Lung (tissue), 12 donors: ENCODE results near the gene DOCK10. TPM values are rescaled to one million over a fixed set of nuclear protein-coding genes. Genes with fewer than 3 reads are reported as not detected.
A peak's percentile ranks its signal among the peaks of the same experiment; 100 is the strongest.

Experiments used
- ATAC-seq: fragments of 200-7000 bp; cut with Tn5 transposase; one replicate; pipeline ENCODE4 v1.9.1; 2020; ENCODE audit warnings: moderate number of reproducible peaks; ENCODE audit not compliant: insufficient read depth, low FRiP score
- DNase-seq, 3 donors: peaks; one replicate each; pipeline ENCODE4 v3.0.0-alpha.2; 2013 to 2017
- H3K27ac ChIP-seq, 2 donors: one replicate each; pipeline ENCODE4 v1.5.1; 2013; ENCODE audit warnings: mild to moderate bottlenecking in 2 of 2, moderate library complexity in 2 of 2, control low read depth in 1 of 2, inconsistent platforms in 1 of 2, low read depth in 1 of 2, low read length in 1 of 2
- H3K27me3 ChIP-seq, 3 donors: one replicate each; pipeline ENCODE4 v1.5.1; 2013; ENCODE audit warnings: low read length in 2 of 3; ENCODE audit not compliant: control insufficient read depth in 3 of 3, insufficient read depth in 3 of 3
- H3K36me3 ChIP-seq, 4 donors: one replicate each; pipeline ENCODE4 v1.5.1; 2013; ENCODE audit warnings: low read length in 4 of 4, mild to moderate bottlenecking in 1 of 4, moderate library complexity in 1 of 4; ENCODE audit not compliant: control insufficient read depth in 4 of 4, insufficient read depth in 4 of 4
- H3K4me1 ChIP-seq, 5 donors: one replicate each; pipeline ENCODE4 v1.5.1; 2013; ENCODE audit warnings: low read length in 5 of 5, mild to moderate bottlenecking in 2 of 5, moderate library complexity in 1 of 5; ENCODE audit not compliant: control insufficient read depth in 5 of 5, insufficient read depth in 5 of 5
- H3K4me3 ChIP-seq: one replicate; pipeline ENCODE4 v1.5.1; 2013; ENCODE audit warnings: mild to moderate bottlenecking, control low read depth, moderate library complexity
- H3K9ac ChIP-seq, 2 donors: one replicate each; pipeline ENCODE4 v1.5.1; 2013; ENCODE audit warnings: low read length in 2 of 2, control low read depth in 1 of 2; ENCODE audit not compliant: insufficient read depth in 1 of 2
- H3K9me3 ChIP-seq, 4 donors: one replicate each; pipeline ENCODE4 v1.5.1; 2013; ENCODE audit warnings: low read length in 3 of 4, mild to moderate bottlenecking in 1 of 4, moderate library complexity in 1 of 4; ENCODE audit not compliant: control insufficient read depth in 4 of 4, insufficient read depth in 3 of 4
- CTCF ChIP-seq: IDR thresholded peaks from 2 replicates; pipeline ENCODE4 v1.5.1; 2012; ENCODE audit warnings: mild to moderate bottlenecking; ENCODE audit errors: control extremely low read depth, extremely low read depth
- WGBS, 2 donors: extraction: QIAGEN DNeasy Blood & Tissue Kit; methylation state at CpG; one replicate each; pipeline ENCODE4 v1.1.7; 2013; 5-methylcytosine and 5-hydroxymethylcytosine counted together
- polyA plus RNA-seq, 2 donors: library from polyadenylated mRNA; stranded (reverse); fragments of 200-250 nt; gene quantifications; one replicate each; pipeline ENCODE4 v1.2.1, GENCODE V29; 2013
- total RNA-seq, 2 donors: library from RNA; depleted of rRNA in 1 of 2; stranded (reverse); fragments of >200 nt in 1 of 2; gene quantifications; one replicate each; pipeline ENCODE4 v1.2.1, GENCODE V29; 2014 to 2021
- donor health status: control.
- donor health status: control.
- donor health status: Bipolar disorder and iron deficiency.
- donor health status: healthy.
- donor health status: DM: yes; HTN: yes; CAD: no.

The DOCK10 gene
- total and polyA plus RNA-seq, 4 donors: 3.1 to 39.8 (median 18.0) TPM

- H3K36me3 ChIP-seq: no peaks in the 10 kb centered on the region
- 66 to 70% methylated on average over 2 of the region's 2 CpGs for WGBS, 2 donors
- ATAC-seq (no peak), DNase-seq (no peak)
- H3K9ac ChIP-seq: no peak overlapping the region
- H3K4me1 ChIP-seq: peaks cover 0 to 5% (median 0%) of the 10 kb centered on the region in 5 donors
- no peak overlapping the region for H3K27ac ChIP-seq
- no peaks in the 10 kb centered on the region for H3K27me3 ChIP-seq
- TF ChIP-seq CTCF: no peak
- H3K9me3 ChIP-seq: no peaks in the 10 kb centered on the region
- no peak overlapping the region for H3K4me3 ChIP-seq
Observed at GRCh38 chr2:225006730-225007129, 35.5 kb downstream of the DOCK10 start.

GRCh38 chr2:225004597-225004996, 37.7 kb downstream of the DOCK10 start:
- TF ChIP-seq CTCF: no peak
- Histone ChIP-seq H3K4me3 (no peak overlapping the region), H3K27me3 (no peaks in the 10 kb centered on the region), H3K4me1 (peaks cover 0 to 24% (median 7%) of the 10 kb centered on the region in 5 donors), H3K27ac (no peak overlapping the region), H3K9me3 (no peaks in the 10 kb centered on the region), H3K36me3 (no peaks in the 10 kb centered on the region), H3K9ac (no peak overlapping the region)
- DNase-seq: no peak
- 38 to 61% methylated on average over 2 of the region's 2 CpGs for WGBS, 2 donors
- ATAC-seq: no peak

- DNase-seq (no peak), ATAC-seq (no peak)
- TF ChIP-seq CTCF: no peak
Observed at GRCh38 chr2:225002656-225003045, 39.6 kb downstream of the DOCK10 start.

GRCh38 chr2:225002039-225002655, 40.1 kb downstream of the DOCK10 start:
- WGBS, 2 donors: 51 to 53% methylated on average over 6 of the region's 6 CpGs
- Histone ChIP-seq H3K27me3 (no peaks in the 10 kb centered on the region), H3K9ac (no peak overlapping the region), H3K27ac (no peak overlapping the region), H3K4me3 (no peak overlapping the region), H3K9me3 (no peaks in the 10 kb centered on the region), H3K4me1 (peaks cover 0 to 46% (median 15%) of the 10 kb centered on the region in 5 donors), H3K36me3 (no peaks in the 10 kb centered on the region)
- peak; percentile 60 to 87 (median 86) for DNase-seq
- peak; percentile 57 for TF ChIP-seq CTCF
- peak; percentile 67 for ATAC-seq

More at GRCh38 chr2:225002656-225003045, 39.6 kb downstream of the DOCK10 start:
- H3K27me3 ChIP-seq: no peaks in the 10 kb centered on the region
- H3K4me3 ChIP-seq: no peak overlapping the region
- no peaks in the 10 kb centered on the region for H3K36me3 ChIP-seq
- no peak overlapping the region for H3K27ac ChIP-seq
- 71 to 73% methylated on average over 5 of the region's 5 CpGs for WGBS, 2 donors
- peaks cover 0 to 43% (median 10%) of the 10 kb centered on the region in 5 donors for H3K4me1 ChIP-seq
- no peaks in the 10 kb centered on the region for H3K9me3 ChIP-seq
- H3K9ac ChIP-seq: no peak overlapping the region
